SK-N-SH treated with all-trans-retinoic acid at 6 μM for 48 hours (cell line): ENCODE data around the gene STKLD1.

Experiments used
- ATAC-seq: fragments of 200-7000 bp; cut with Tn5 transposase; 3 replicates; pipeline ENCODE4 v1.9.1; 2020; ENCODE audit warnings: mild to moderate bottlenecking, moderate library complexity
- ARNTL ChIP-seq: fragments of 450-650 bp; formaldehyde crosslinking; IDR thresholded peaks from 2 replicates; pipeline ENCODE4 v1.5.0; 2020; ENCODE audit warnings: low read depth, mild to moderate bottlenecking, moderate library complexity, borderline replicate concordance
- BACH2 ChIP-seq: fragments of 250-450 bp; sonication (Bioruptor Pico); IDR thresholded peaks from 2 replicates; pipeline ENCODE4 v1.9.0; 2021; ENCODE audit warnings: mild to moderate bottlenecking, borderline replicate concordance
- CREB5 ChIP-seq: fragments of 250-450 bp; sonication (Bioruptor Pico); IDR thresholded peaks from 2 replicates; pipeline ENCODE4 v1.5.1; 2020; ENCODE audit warnings: low read depth, mild to moderate bottlenecking, moderate library complexity
- CSDC2 ChIP-seq: fragments of 250-450 bp; sonication (Bioruptor Pico); IDR thresholded peaks from 2 replicates; pipeline ENCODE4 v1.5.0; 2020; ENCODE audit warnings: mild to moderate bottlenecking, moderate library complexity
- CSRNP3 ChIP-seq: fragments of 250-450 bp; sonication (Bioruptor Pico); IDR thresholded peaks from 2 replicates; pipeline ENCODE4 v1.5.1; 2021; ENCODE audit warnings: mild to moderate bottlenecking, moderate library complexity
- ESRRG ChIP-seq: fragments of 250-450 bp; sonication (Bioruptor Pico); IDR thresholded peaks from 2 replicates; pipeline ENCODE4 v1.6.1; 2021; ENCODE audit warnings: mild to moderate bottlenecking
- GLIS3 ChIP-seq: fragments of 250-450 bp; sonication (Bioruptor Pico); IDR thresholded peaks from 2 replicates; pipeline ENCODE4 v1.5.0; 2020; ENCODE audit warnings: mild to moderate bottlenecking, moderate library complexity
- ISL1 ChIP-seq: fragments of 250-450 bp; sonication (Bioruptor Pico); IDR thresholded peaks from 2 replicates; pipeline ENCODE4 v2.1.2; 2022; ENCODE audit warnings: mild to moderate bottlenecking, moderate library complexity
- OSR1 ChIP-seq: fragments of 250-450 bp; sonication (Bioruptor Pico); IDR thresholded peaks from 2 replicates; pipeline ENCODE4 v1.8.0; 2022; ENCODE audit warnings: moderate library complexity, mild to moderate bottlenecking, inconsistent platforms
- PATZ1 ChIP-seq: fragments of 250-450 bp; sonication (Bioruptor Pico); IDR thresholded peaks from 2 replicates; pipeline ENCODE4 v1.8.0; 2020; ENCODE audit warnings: mild to moderate bottlenecking, moderate library complexity, borderline replicate concordance
- PPARA ChIP-seq: fragments of 250-450 bp; sonication (Bioruptor Pico); IDR thresholded peaks from 2 replicates; pipeline ENCODE4 v1.5.0; 2020; ENCODE audit warnings: mild to moderate bottlenecking, borderline replicate concordance
- RARB ChIP-seq: fragments of 250-450 bp; sonication (Bioruptor Pico); IDR thresholded peaks from 2 replicates; pipeline ENCODE4 v1.8.0; 2021; ENCODE audit warnings: mild to moderate bottlenecking, moderate library complexity
- SNAI2 ChIP-seq: fragments of 250-450 bp; sonication (Bioruptor Pico); IDR thresholded peaks from 2 replicates; pipeline ENCODE4 v1.5.0; 2020; ENCODE audit warnings: mild to moderate bottlenecking, moderate library complexity
- TOX ChIP-seq: fragments of 250-450 bp; sonication (Bioruptor Pico); IDR thresholded peaks from 2 replicates; pipeline ENCODE4 v1.8.0; 2021; ENCODE audit warnings: mild to moderate bottlenecking, moderate library complexity, borderline replicate concordance
- TSHZ2 ChIP-seq: fragments of 250-450 bp; sonication (Bioruptor Pico); IDR thresholded peaks from 2 replicates; pipeline ENCODE4 v1.5.0; 2020; ENCODE audit warnings: mild to moderate bottlenecking, moderate library complexity
- ZC3H10 ChIP-seq: fragments of 250-450 bp; sonication (Bioruptor Pico); IDR thresholded peaks from 2 replicates; pipeline ENCODE4 v1.5.1; 2021; ENCODE audit warnings: mild to moderate bottlenecking, moderate library complexity
- ZFP3 ChIP-seq: fragments of 250-450 bp; sonication (Bioruptor Pico); IDR thresholded peaks from 2 replicates; pipeline ENCODE4 v1.5.0; 2020; ENCODE audit warnings: mild to moderate bottlenecking, moderate library complexity
- ZFP30 ChIP-seq: fragments of 450-650 bp; formaldehyde crosslinking; IDR thresholded peaks from 2 replicates; pipeline ENCODE4 v1.5.0; 2022; ENCODE audit warnings: mild to moderate bottlenecking, moderate library complexity
- ZNF565 ChIP-seq: fragments of 450-650 bp; formaldehyde crosslinking; conservative IDR thresholded peaks from 2 replicates; pipeline ENCODE4 v1.5.0; 2020; ENCODE audit warnings: low read depth, mild to moderate bottlenecking, moderate library complexity
- ZNF70 ChIP-seq: fragments of 450-650 bp; formaldehyde crosslinking; IDR thresholded peaks from 2 replicates; pipeline ENCODE4 v1.5.0; 2020; ENCODE audit warnings: mild to moderate bottlenecking, moderate library complexity
- ZNF8 ChIP-seq: fragments of 450-650 bp; formaldehyde crosslinking; IDR thresholded peaks from 2 replicates; pipeline ENCODE4 v1.5.0; 2020; ENCODE audit warnings: mild to moderate bottlenecking, moderate library complexity

Gene STKLD1

GRCh38 chr9:133351908-133352634 is 24.1 kb upstream of the STKLD1 start:
- ATAC-seq: peak; percentile 31
- TF ChIP-seq ZFP3 (CRISPR knock-in tag): 0 out of 2 replicates have a peak, but pooled peaks have one; percentile 29
- no peak for TF ChIP-seq CREB5 (CRISPR knock-in tag)

GRCh38 chr9:133352635-133353340 is 23.4 kb upstream of the STKLD1 start:
- TF ChIP-seq ZC3H10 (CRISPR knock-in tag) (no peak), PPARA (no peak), ZNF565 (CRISPR knock-in tag) (no peak), TOX (no peak), ZNF8 (CRISPR knock-in tag) (no peak), CSRNP3 (no peak; the same call in 1 of the 2 replicates), PATZ1 (CRISPR knock-in tag) (no peak), ARNTL (CRISPR knock-in tag) (no peak), ISL1 (CRISPR knock-in tag) (no peak), ZFP3 (CRISPR knock-in tag) (no peak), OSR1 (CRISPR knock-in tag) (no peak), CSDC2 (CRISPR knock-in tag) (no peak), GLIS3 (CRISPR knock-in tag) (no peak)
- ATAC-seq: no peak

GRCh38 chr9:133353548-133353947 is 22.6 kb upstream of the STKLD1 start:
- ATAC-seq: no peak
- TF ChIP-seq OSR1 (CRISPR knock-in tag): no peak

GRCh38 chr9:133354766-133355165 is 21.4 kb upstream of the STKLD1 start:
- ATAC-seq: no peak
- no peak for TF ChIP-seq ZNF565 (CRISPR knock-in tag)
- TF ChIP-seq CREB5 (CRISPR knock-in tag): no peak
- TF ChIP-seq CSRNP3: no peak
- no peak for TF ChIP-seq PATZ1 (CRISPR knock-in tag)
- TF ChIP-seq RARB: no peak
- TF ChIP-seq ESRRG (CRISPR knock-in tag): no peak
- TF ChIP-seq ZFP30 (CRISPR knock-in tag): no peak
- no peak for TF ChIP-seq OSR1 (CRISPR knock-in tag)
- TF ChIP-seq ZC3H10 (CRISPR knock-in tag): no peak
- TF ChIP-seq GLIS3 (CRISPR knock-in tag): no peak
- TF ChIP-seq ZFP3 (CRISPR knock-in tag): no peak
- TF ChIP-seq BACH2 (CRISPR knock-in tag): no peak
- TF ChIP-seq ZNF70: no peak
- TF ChIP-seq TSHZ2 (CRISPR knock-in tag): no peak
- no peak for TF ChIP-seq PPARA
- TF ChIP-seq ARNTL (CRISPR knock-in tag): no peak
- TF ChIP-seq CSDC2 (CRISPR knock-in tag): no peak
- no peak for TF ChIP-seq ZNF8 (CRISPR knock-in tag)
- TF ChIP-seq SNAI2 (CRISPR knock-in tag): no peak
